Muscle of leg (tissue), 11 donors: Measurements from ENCODE around the gene OSER1. TPM values are rescaled to one million over a fixed set of nuclear protein-coding genes. Genes with fewer than 3 reads are reported as not detected.
"Not testable (repeated sequence)": the region's sequence is repeated elsewhere in the genome, so short reads cannot be mapped to it uniquely, and the experiment has no call there.

Source experiments
- DNase-seq: peaks from one replicate; pipeline ENCODE4 v3.0.0; 2013
- H3K27ac ChIP-seq: one replicate; pipeline ENCODE4 v1.5.1; 2013; ENCODE audit warnings: mild to moderate bottlenecking, low read length, control low read depth
- H3K27me3 ChIP-seq: one replicate; pipeline ENCODE4 v1.6.1; 2013; ENCODE audit warnings: low read length; ENCODE audit not compliant: control insufficient read depth, insufficient read depth
- H3K36me3 ChIP-seq: one replicate; pipeline ENCODE4 v1.6.1; 2013; ENCODE audit warnings: low read length; ENCODE audit not compliant: control insufficient read depth, insufficient read depth
- H3K4me1 ChIP-seq: one replicate; pipeline ENCODE4 v1.6.1; 2013; ENCODE audit warnings: low read length; ENCODE audit not compliant: control insufficient read depth, insufficient read depth
- H3K4me3 ChIP-seq: one replicate; pipeline ENCODE4 v1.5.1; 2013; ENCODE audit warnings: low read length, control low read depth
- H3K9me3 ChIP-seq: replicated peaks from 2 replicates; pipeline ENCODE4 v1.6.1; 2013; ENCODE audit warnings: low read depth, low read length; ENCODE audit not compliant: control insufficient read depth
- WGBS: methylation state at CpG from one replicate; pipeline ENCODE4 v1.1.5; 2013; ENCODE audit warnings: missing lambda C conversion rate; ENCODE audit not compliant: insufficient coverage; 5-methylcytosine and 5-hydroxymethylcytosine counted together
- polyA plus RNA-seq, 8 donors: library from polyadenylated mRNA; unstranded; fragments of 120-200 nt; gene quantifications; one replicate each; pipeline versions ENCODE4 v1.2.1 to v1.2.3, GENCODE V29; 2013; ENCODE audit warnings: inconsistent platforms in 1 of 8, low replicate concordance in 1 of 8; ENCODE audit not compliant: insufficient read length in 8 of 8, insufficient read depth in 1 of 8
- total RNA-seq: library from RNA; stranded (reverse); fragments of 120-200 nt; gene quantifications from one replicate; pipeline ENCODE4 v1.2.4, GENCODE V29; 2013

OSER1 gene
- total and polyA plus RNA-seq, 9 donors = 24.3 to 31.0 (median 27.4) TPM

- WGBS = 1% methylated on average over 22 of the region's 31 CpGs
- Histone ChIP-seq H3K36me3 (no peaks in the 10 kb centered on the region), H3K9me3 (no peaks in the 10 kb centered on the region), H3K27me3 (peaks cover 19% of the 10 kb centered on the region), H3K4me1 (no peaks in the 10 kb centered on the region), H3K27ac (no peak overlapping the region), H3K4me3 (no peak overlapping the region)
- peak; percentile 54 for DNase-seq
Measured at GRCh38 chr20:44247586-44248409, 37.2 kb upstream of the OSER1 start.

- no peak within 1 kb of the TSS for H3K27ac ChIP-seq
- H3K4me1 ChIP-seq = no peaks in the 10 kb centered on the region
- H3K4me3 ChIP-seq = no peak within 1 kb of the TSS
- H3K27me3 ChIP-seq = peaks cover 19% of the 10 kb centered on the region
- 2% methylated on average over 25 of the region's 32 CpGs for WGBS
- no peak for DNase-seq
- H3K9me3 ChIP-seq = no peaks in the 10 kb centered on the region
- H3K36me3 ChIP-seq = no peaks in the 10 kb centered on the region
Measured at GRCh38 chr20:44247131-44247571, 36.6 kb upstream of the OSER1 start, which contains the start of gene GDAP1L1. GDAP1L1 (plus strand) TSS chr20:44247308; CDS start chr20:44247335, 27 bp downstream.

GRCh38 chr20:44245977-44246376, 35.4 kb upstream of the OSER1 start:
- DNase-seq = no peak
- no peaks in the 10 kb centered on the region for H3K36me3 ChIP-seq
- H3K27me3 ChIP-seq = peaks cover 19% of the 10 kb centered on the region
- WGBS = 56% methylated on average over 1 of the region's 4 CpGs
- no peaks in the 10 kb centered on the region for H3K4me1 ChIP-seq
- no peak overlapping the region for H3K4me3 ChIP-seq
- H3K9me3 ChIP-seq = no peaks in the 10 kb centered on the region
- no peak overlapping the region for H3K27ac ChIP-seq

- no peak overlapping the region for H3K27ac ChIP-seq
- no peaks in the 10 kb centered on the region for H3K4me1 ChIP-seq
- no peak overlapping the region for H3K4me3 ChIP-seq
- WGBS = 78% methylated on average over 1 of the region's 2 CpGs
- H3K36me3 ChIP-seq = no peaks in the 10 kb centered on the region
- H3K27me3 ChIP-seq = peaks cover 4% of the 10 kb centered on the region
- H3K9me3 ChIP-seq = peaks cover 2% of the 10 kb centered on the region
- DNase-seq = no peak
Measured at GRCh38 chr20:44241796-44242195, 31.2 kb upstream of the OSER1 start.

- no CpG with 5 or more reads among the region's 2 CpGs for WGBS
- H3K4me1 ChIP-seq, H3K27me3 ChIP-seq, H3K27ac ChIP-seq, H3K9me3 ChIP-seq, H3K4me3 ChIP-seq, H3K36me3 ChIP-seq, DNase-seq: not testable (repeated sequence)
Measured at GRCh38 chr20:44236840-44237239, 26.3 kb upstream of the OSER1 start.

- H3K36me3 ChIP-seq = no peaks in the 10 kb centered on the region
- no peak overlapping the region for H3K27ac ChIP-seq
- no peaks in the 10 kb centered on the region for H3K27me3 ChIP-seq
- H3K4me3 ChIP-seq = no peak overlapping the region
- H3K4me1 ChIP-seq = no peaks in the 10 kb centered on the region
- 83% methylated on average over 2 of the region's 2 CpGs for WGBS
- no peak for DNase-seq
- H3K9me3 ChIP-seq = peaks cover 2% of the 10 kb centered on the region
Measured at GRCh38 chr20:44235702-44236101, 25.1 kb upstream of the OSER1 start.

GRCh38 chr20:44234566-44235317, 24.2 kb upstream of the OSER1 start:
- H3K27me3 ChIP-seq = no peaks in the 10 kb centered on the region
- H3K4me3 ChIP-seq = no peak overlapping the region
- H3K4me1 ChIP-seq = no peaks in the 10 kb centered on the region
- 83% methylated on average over 7 of the region's 14 CpGs for WGBS
- no peaks in the 10 kb centered on the region for H3K36me3 ChIP-seq
- DNase-seq = no peak
- H3K27ac ChIP-seq = no peak overlapping the region
- H3K9me3 ChIP-seq = peaks cover 2% of the 10 kb centered on the region

GRCh38 chr20:44233436-44234016, 23.0 kb upstream of the OSER1 start:
- Histone ChIP-seq H3K4me1 (no peaks in the 10 kb centered on the region), H3K36me3 (no peaks in the 10 kb centered on the region), H3K27me3 (no peaks in the 10 kb centered on the region), H3K27ac (no peak overlapping the region), H3K9me3 (no peaks in the 10 kb centered on the region), H3K4me3 (no peak overlapping the region)
- DNase-seq = no peak
- WGBS = 80% methylated on average over 1 of the region's 6 CpGs

- not testable (repeated sequence) for H3K4me1 ChIP-seq, H3K27ac ChIP-seq, H3K36me3 ChIP-seq, DNase-seq, H3K9me3 ChIP-seq, H3K4me3 ChIP-seq, H3K27me3 ChIP-seq
- no CpG with 5 or more reads among the region's 4 CpGs for WGBS
Measured at GRCh38 chr20:44232469-44232856, 21.9 kb upstream of the OSER1 start.
